ENCODE results near the gene IL17C. TPM values are rescaled to one million over a fixed set of nuclear protein-coding genes. Genes with fewer than 3 reads are reported as not detected.
A peak's percentile ranks its signal among the peaks of the same experiment; 100 is the strongest.

The IL17C gene
- total RNA-seq, 1 experiment from 2014 or later, result not detected

DNA sequence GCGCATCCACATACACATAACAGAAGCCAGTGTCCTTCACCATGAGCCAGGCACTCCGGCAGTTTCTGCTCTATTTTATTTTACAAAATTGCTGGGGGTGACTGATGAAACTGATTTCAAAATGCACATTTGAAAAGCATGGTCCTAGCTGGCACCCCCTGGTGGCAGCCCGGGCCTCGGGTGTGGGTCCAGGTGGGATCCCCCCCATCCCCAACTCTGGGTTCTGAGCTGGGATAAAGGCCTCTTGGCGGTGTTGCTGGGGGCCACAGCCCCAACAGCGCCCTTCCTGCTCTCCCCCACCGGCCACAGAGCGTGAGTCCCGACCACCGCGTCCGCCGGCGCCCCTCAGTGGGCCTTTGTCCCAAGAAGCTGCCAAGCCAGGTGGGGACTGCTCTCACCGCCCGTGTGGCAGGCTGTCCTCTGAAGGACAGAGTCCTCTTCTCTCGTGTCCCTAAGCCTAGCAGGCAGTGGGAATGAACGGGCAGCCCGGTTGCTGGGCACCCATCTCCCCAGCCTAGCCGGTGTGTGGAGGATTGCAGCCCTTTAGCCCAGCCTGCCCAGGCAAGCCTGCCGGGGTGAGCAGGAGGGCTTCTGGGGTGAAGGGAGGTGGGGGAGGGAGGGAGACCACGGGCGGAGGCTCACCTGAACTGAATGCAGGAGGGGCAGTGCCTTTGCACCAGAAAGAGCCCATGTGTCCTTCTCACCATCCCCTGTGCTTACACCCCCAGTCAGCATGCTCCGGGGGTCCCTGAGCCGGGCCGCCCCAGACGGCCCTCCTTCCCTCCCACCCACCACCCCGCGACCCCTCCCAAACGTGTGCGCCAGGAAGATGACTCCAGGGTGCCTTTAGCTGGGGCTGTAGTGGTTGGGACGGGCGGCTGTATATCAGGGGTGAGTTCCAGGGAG lies 47.0 kb downstream of the IL17C start:
- DNase-seq (ENCODE audit: low read depth), result peak; percentile 63

DNA sequence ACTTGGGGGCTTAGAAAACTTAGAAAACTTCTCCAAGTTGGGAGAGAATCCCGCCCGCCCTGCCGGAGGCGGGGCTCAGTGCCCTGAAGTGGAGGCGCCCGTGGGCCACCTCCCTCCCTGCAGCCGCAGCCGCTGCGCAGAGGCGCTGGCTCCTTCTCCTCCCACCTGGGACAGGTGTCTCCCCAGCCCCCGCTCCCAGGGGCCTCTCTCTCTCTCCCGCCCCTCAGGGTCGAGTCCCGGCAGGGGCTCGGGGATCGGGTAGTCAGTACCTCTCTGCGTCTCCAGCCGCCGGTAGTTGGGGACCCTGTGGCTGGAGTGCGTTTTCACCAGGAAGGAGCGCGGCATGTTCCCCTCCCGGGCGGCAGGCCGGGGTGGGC lies 47.7 kb downstream of the IL17C start:
- DNase-seq (ENCODE audit: low read depth), result no peak

DNA sequence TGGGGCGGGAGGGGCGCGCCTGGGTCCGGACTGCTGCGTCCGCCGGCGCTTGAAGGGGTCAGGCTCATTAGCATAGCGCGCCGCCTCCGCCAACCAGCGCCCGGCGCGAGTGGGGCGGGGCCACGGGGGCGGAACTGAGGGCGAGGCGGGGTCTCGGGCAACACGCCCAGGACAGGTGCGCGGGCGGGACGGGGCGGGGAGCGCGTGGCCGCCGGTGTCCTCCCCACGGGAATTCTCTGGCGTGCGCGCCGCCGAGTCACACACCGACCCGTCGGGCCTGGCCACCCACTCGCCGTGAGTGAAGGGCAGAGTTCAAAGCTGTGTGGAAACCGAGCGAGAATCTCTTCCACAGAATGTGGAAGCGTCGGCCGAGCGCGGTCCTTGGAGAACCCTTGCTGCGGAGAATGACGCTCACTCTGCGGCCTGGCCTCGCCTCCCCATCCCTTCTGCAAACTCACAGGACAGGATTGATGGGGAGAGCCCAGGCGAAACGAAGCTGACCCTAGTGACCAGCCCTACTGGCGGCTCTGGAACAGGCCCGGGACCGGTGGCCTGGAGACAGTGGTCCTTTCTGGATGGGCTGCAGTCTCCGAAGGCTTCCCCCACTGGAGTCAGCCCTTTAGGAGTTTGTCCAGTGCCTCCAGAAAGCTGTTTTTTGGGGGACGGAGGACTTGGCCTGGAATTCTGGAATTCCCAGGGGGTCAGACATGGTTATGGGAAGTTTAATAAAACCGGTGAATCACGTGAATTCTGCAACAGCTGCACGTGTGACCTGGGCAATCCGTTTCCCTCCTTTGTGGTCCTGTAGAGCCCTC lies 48.3 kb downstream of the IL17C start, which contains the start of gene SNAI3:
SNAI3 (minus strand) TSS at position 69 of the 815 bp plus-strand sequence. CDS start 101 bp downstream, outside the sequence.
- DNase-seq (ENCODE audit: low read depth), result peak; percentile 82

DNA sequence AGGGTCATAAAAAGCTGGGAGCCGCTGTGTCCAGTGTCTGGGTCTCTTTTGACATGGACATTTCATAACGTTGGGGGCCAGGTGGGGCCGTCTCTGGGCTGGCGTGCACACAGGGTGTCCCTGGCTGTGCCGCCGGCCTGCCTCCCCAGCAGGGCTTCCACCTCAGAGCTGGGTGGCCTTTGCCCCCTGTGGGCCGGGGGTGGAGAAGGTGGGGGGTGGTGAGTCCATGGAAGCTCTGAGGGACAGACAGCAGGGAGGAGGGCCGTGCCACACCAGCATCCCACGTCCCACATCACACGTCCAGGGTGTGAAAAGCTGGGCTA lies 48.8 kb downstream of the IL17C start:
- no peak for DNase-seq (ENCODE audit: low read depth)

DNA sequence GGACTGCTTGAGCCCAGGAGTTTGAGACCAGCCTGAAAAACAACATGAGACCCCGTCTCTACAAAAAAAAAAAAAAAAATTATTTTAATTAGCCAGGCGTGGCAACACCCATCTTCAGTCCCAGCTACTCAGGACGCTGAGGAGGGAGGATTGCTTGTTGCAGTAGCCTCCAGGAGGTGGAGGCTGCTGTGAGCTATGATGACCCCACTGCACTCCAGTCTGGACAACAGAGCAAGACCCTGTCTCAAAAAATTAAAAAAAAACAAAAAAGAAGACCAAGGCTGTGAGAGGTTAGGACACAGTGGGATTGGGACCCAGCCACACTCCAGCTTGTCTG lies 49.3 kb downstream of the IL17C start:
- DNase-seq (ENCODE audit: low read depth), result no peak

DNA sequence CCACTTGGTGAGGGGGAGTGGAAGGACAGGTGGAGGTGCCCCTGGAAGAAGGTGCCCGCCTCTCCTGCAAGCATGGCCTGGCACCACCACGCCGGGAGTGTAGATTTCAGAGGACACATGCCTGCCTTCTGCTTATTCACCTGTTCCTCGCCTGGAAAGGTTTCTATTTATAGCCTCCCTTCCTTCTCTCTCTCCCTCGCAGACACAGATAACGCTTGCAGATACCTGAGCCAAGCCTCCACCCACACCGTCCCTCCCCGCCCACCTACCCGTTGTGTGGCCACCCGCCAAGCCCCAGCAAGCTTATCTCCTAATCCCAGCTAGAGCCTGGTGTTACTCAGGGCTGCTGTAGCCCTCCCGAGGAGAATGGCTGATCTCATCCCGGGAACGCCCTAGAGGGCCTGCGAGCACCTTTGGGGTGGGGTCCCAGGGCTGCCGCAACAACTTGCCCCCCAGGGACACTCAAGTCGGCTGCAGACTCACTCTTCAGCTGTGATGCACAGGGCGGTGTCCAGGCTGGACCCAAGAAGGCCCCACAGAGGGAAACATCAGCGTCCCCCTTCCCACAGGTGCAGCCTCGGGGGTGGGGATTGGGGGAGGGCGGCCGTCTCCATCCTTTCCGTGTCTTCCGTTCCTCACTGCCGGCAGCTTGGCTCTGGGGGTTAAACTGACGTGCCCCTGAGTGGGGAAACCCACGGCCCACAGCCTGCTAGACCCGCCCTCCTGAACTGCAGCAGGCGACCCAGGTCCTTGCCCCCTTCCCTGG lies 49.8 kb downstream of the IL17C start:
- peak; percentile 53 for DNase-seq (ENCODE audit: low read depth)

Other genes starting within 250 kb of the IL17C start
- gene ZFPM1, start 185.3 kb upstream of the IL17C start, total RNA-seq (2014; rRNA removed; shearing (Covaris generic)), result 0.30 and 0.40 TPM in 2 replicates
- 12.6 and 28.6 TPM in 2 replicates for gene ZC3H18, start 68.2 kb upstream of the IL17C start, total RNA-seq (2014; rRNA removed; shearing (Covaris generic))
- 259 and 288 TPM in 2 replicates for gene CYBA, start 12.5 kb downstream of the IL17C start, total RNA-seq (2014; rRNA removed; shearing (Covaris generic))
- 27.3 and 27.7 TPM in 2 replicates for gene MVD, start 24.5 kb downstream of the IL17C start, total RNA-seq (2014; rRNA removed; shearing (Covaris generic))
- gene SNAI3, start 47.9 kb downstream of the IL17C start, total RNA-seq (2014; rRNA removed; shearing (Covaris generic)), result not detected in 2 replicates
- gene RNF166, start 67.8 kb downstream of the IL17C start, total RNA-seq (2014; rRNA removed; shearing (Covaris generic)), result 16.5 and 18.5 TPM in 2 replicates
- 17.4 and 22.0 TPM in 2 replicates for gene CTU2, start 67.9 kb downstream of the IL17C start, total RNA-seq (2014; rRNA removed; shearing (Covaris generic))
- gene PIEZO1, start 146.6 kb downstream of the IL17C start, total RNA-seq (2014; rRNA removed; shearing (Covaris generic)), result 62.9 and 70.8 TPM in 2 replicates
- 23.1 and 30.6 TPM in 2 replicates for gene CDT1, start 165.2 kb downstream of the IL17C start, total RNA-seq (2014; rRNA removed; shearing (Covaris generic))
- gene APRT, start 173.4 kb downstream of the IL17C start, total RNA-seq (2014; rRNA removed; shearing (Covaris generic)), result 106 and 112 TPM in 2 replicates
- gene GALNS, start 218.4 kb downstream of the IL17C start, total RNA-seq (2014; rRNA removed; shearing (Covaris generic)), result 4.5 and 8.4 TPM in 2 replicates
- gene TRAPPC2L, start 218.6 kb downstream of the IL17C start, total RNA-seq (2014; rRNA removed; shearing (Covaris generic)), result 27.7 and 31.6 TPM in 2 replicates
- not detected in 2 replicates for gene PABPN1L, start 228.1 kb downstream of the IL17C start, total RNA-seq (2014; rRNA removed; shearing (Covaris generic))

Measured in Daoy (cell line).